GM23338 (cell line): ENCODE data around the gene RGS17. TPM values are rescaled to one million over a fixed set of nuclear protein-coding genes. Genes with fewer than 3 reads are reported as not detected.

Source experiments
- ATAC-seq: fragments of 200-7000 bp; cut with Tn5 transposase; 3 replicates; pipeline ENCODE4 v1.9.1; 2020
- DNase-seq: peaks from one replicate; pipeline ENCODE4 v3.0.0-alpha.2; 2015; ENCODE audit warnings: low spot score
- H2AFZ ChIP-seq: fragments of 200-600 bp; sonication (generic); 2 replicates; pipeline ENCODE4 v1.8.0; 2016; ENCODE audit warnings: antibody characterized with exemption, mild to moderate bottlenecking, moderate library complexity
- H3F3A ChIP-seq: fragments of 200-600 bp; sonication (generic); replicated peaks from 2 replicates; pipeline ENCODE4 v1.8.0; 2017; ENCODE audit warnings: antibody characterized with exemption, mixed run types, low read depth
- H3K27ac ChIP-seq: fragments of 200-600 bp; sonication (generic); 2 replicates; pipeline ENCODE4 v1.6.1; 2016; ENCODE audit warnings: low read depth
- H3K27me3 ChIP-seq: fragments of 200-600 bp; sonication (generic); 2 replicates; pipeline ENCODE4 v1.8.0; 2016; ENCODE audit warnings: mild to moderate bottlenecking, mixed run types, moderate library complexity; ENCODE audit not compliant: insufficient read depth
- H3K36me3 ChIP-seq: fragments of 200-600 bp; sonication (generic); 2 replicates; pipeline ENCODE4 v1.8.0; 2016; ENCODE audit warnings: mild to moderate bottlenecking; ENCODE audit not compliant: insufficient read depth
- H3K4me1 ChIP-seq: fragments of 200-600 bp; sonication (generic); 2 replicates; pipeline ENCODE4 v1.8.0; 2016; ENCODE audit warnings: mild to moderate bottlenecking, moderate library complexity; ENCODE audit not compliant: insufficient read depth
- H3K4me2 ChIP-seq: fragments of 200-600 bp; sonication (generic); 2 replicates; pipeline ENCODE4 v1.7.1; 2017; ENCODE audit warnings: mixed run types
- H3K4me3 ChIP-seq: fragments of 200-600 bp; sonication (generic); 2 replicates; pipeline ENCODE4 v1.6.1; 2016; ENCODE audit warnings: mixed run types
- H3K79me2 ChIP-seq: fragments of 200-600 bp; sonication (generic); replicated peaks from 2 replicates; pipeline ENCODE4 v1.8.0; 2017; ENCODE audit warnings: mild to moderate bottlenecking; ENCODE audit not compliant: insufficient read depth
- H3K9me2 ChIP-seq: fragments of 200-600 bp; sonication (generic); 2 replicates; pipeline ENCODE4 v1.8.0; 2017; ENCODE audit not compliant: insufficient read depth
- H4K20me1 ChIP-seq: fragments of 200-600 bp; sonication (generic); replicated peaks from 2 replicates; pipeline ENCODE4 v1.8.0; 2017; ENCODE audit warnings: mild to moderate bottlenecking; ENCODE audit not compliant: insufficient read depth
- H3K27ac Mint-ChIP-seq: 2 replicates; pipeline ENCODE4 v1.8.0; 2020; ENCODE audit warnings: inconsistent platforms, mild to moderate bottlenecking, moderate library complexity, mixed read lengths
- H3K27me3 Mint-ChIP-seq: 3 replicates; pipeline ENCODE4 v1.8.0; 2022; ENCODE audit warnings: low read depth, mild to moderate bottlenecking, moderate library complexity, mixed read lengths, inconsistent platforms; ENCODE audit not compliant: insufficient read depth, poor library complexity
- H3K36me3 Mint-ChIP-seq: 3 replicates; pipeline ENCODE4 v1.8.0; 2021; ENCODE audit warnings: low read depth, mild to moderate bottlenecking, inconsistent platforms, moderate library complexity, mixed read lengths
- H3K4me1 Mint-ChIP-seq: 3 replicates; pipeline ENCODE4 v1.8.0; 2020; ENCODE audit warnings: mild to moderate bottlenecking, inconsistent platforms, mixed read lengths
- H3K4me3 Mint-ChIP-seq: 3 replicates; pipeline ENCODE4 v1.8.0; 2021; ENCODE audit warnings: moderate library complexity, mild to moderate bottlenecking, inconsistent platforms, mixed read lengths
- H3K9me3 Mint-ChIP-seq: 3 replicates; pipeline ENCODE4 v1.8.0; 2020; ENCODE audit warnings: moderate library complexity, mild to moderate bottlenecking, inconsistent platforms, mixed read lengths
- CREB1 ChIP-seq: fragments of 250-450 bp; sonication (Bioruptor Pico); IDR thresholded peaks from 2 replicates; pipeline ENCODE4 v1.5.0; 2020; ENCODE audit warnings: low read depth, mild to moderate bottlenecking, moderate library complexity
- ETS1 ChIP-seq: IDR thresholded peaks from 2 replicates; pipeline ENCODE4 v1.6.1; 2016; ENCODE audit warnings: antibody characterized with exemption
- EZH2 ChIP-seq: fragments of 200-600 bp; sonication (generic); IDR thresholded peaks from one replicate; pipeline ENCODE4 v1.8.0; 2017; ENCODE audit warnings: antibody characterized with exemption, mild to moderate bottlenecking, low read depth; ENCODE audit not compliant: unreplicated experiment
- EZH2phosphoT487 ChIP-seq: fragments of 200-600 bp; sonication (generic); IDR thresholded peaks from one replicate; pipeline ENCODE4 v1.8.1; 2018; ENCODE audit warnings: antibody characterized with exemption; ENCODE audit not compliant: unreplicated experiment
- JUNB ChIP-seq: IDR thresholded peaks from one replicate; pipeline ENCODE4 v1.6.1; 2016; ENCODE audit warnings: antibody characterized with exemption; ENCODE audit not compliant: unreplicated experiment
- NANOG ChIP-seq: IDR thresholded peaks from 2 replicates; pipeline ENCODE4 v1.6.1; 2016; ENCODE audit warnings: antibody characterized with exemption, borderline replicate concordance
- POLR2AphosphoS5 ChIP-seq: IDR thresholded peaks from 2 replicates; pipeline ENCODE4 v1.6.1; 2016; ENCODE audit warnings: antibody characterized with exemption, low read depth
- REST ChIP-seq: IDR thresholded peaks from one replicate; pipeline ENCODE4 v1.6.1; 2018; ENCODE audit warnings: antibody characterized with exemption; ENCODE audit not compliant: unreplicated experiment
- STAT1 ChIP-seq: IDR thresholded peaks from one replicate; pipeline ENCODE4 v1.6.1; 2016; ENCODE audit warnings: antibody characterized with exemption; ENCODE audit not compliant: unreplicated experiment
- ZNF114 ChIP-seq: fragments of 250-450 bp; sonication (Bioruptor Pico); IDR thresholded peaks from 2 replicates; pipeline ENCODE4 v1.5.0; 2020; ENCODE audit warnings: mild to moderate bottlenecking, moderate library complexity
- ZNF331 ChIP-seq: fragments of 250-450 bp; sonication (Bioruptor Pico); IDR thresholded peaks from 2 replicates; pipeline ENCODE4 v1.5.0; 2020; ENCODE audit warnings: low read depth, mild to moderate bottlenecking, moderate library complexity
- ZNF462 ChIP-seq: fragments of 250-450 bp; sonication (Bioruptor Pico); IDR thresholded peaks from 2 replicates; pipeline ENCODE4 v1.5.0; 2020; ENCODE audit warnings: mild to moderate bottlenecking, moderate library complexity
- polyA plus RNA-seq: library from polyadenylated mRNA; unstranded; fragments of >200 nt; fragmentation: Nextera tagmentation; extraction: Ambion mirVana; gene quantifications from 2 replicates; pipeline ENCODE4 v1.2.1, GENCODE V29; 2016
- total RNA-seq: library from RNA; depleted of rRNA; stranded (reverse); fragments of >200 nt; shearing (Covaris generic); gene quantifications from 2 replicates; pipeline ENCODE4 v1.2.3, GENCODE V29; 2014
- TF ChIP-seq, protein P1 (sequence below), 2 experiments: fragments of 200-600 bp in 1 of 2; sonication (generic) in 1 of 2; conservative IDR thresholded peaks; 2 replicates each; pipeline versions ENCODE4 v1.5.1 to v1.6.1; 2016 to 2017; ENCODE audit warnings: antibody characterized with exemption in 2 of 2, low read depth in 2 of 2, mild to moderate bottlenecking in 2 of 2, moderate library complexity in 1 of 2

Gene RGS17
- total and polyA plus RNA-seq, 2 experiments from 2014 or later: 12.1 to 12.3 TPM

DNA sequence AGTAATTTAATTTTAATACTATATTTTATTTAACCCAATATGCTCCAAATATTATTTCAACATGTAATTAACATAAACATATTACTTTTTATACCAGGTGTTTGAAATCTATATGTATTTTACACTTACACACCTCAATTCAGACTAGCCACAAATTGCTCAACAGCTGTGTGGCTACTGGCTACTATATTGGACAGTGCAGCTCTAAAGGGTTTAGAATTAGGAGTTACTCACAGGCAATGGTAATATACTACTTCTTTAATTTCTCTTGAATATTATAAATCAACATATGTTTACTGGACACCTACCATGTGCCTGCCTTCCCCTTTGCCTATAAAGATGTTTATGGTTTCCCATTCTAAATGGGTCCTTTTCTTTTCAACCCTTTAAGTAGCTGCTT, 130.8 kb downstream of the RGS17 start:
- H3K79me2 ChIP-seq: peaks cover 75% of the 10 kb centered on the region
- H3K36me3 Mint-ChIP-seq: peaks cover 14% of the 10 kb centered on the region; the same call in 2 of the 3 replicates
- peaks cover 48% of the 10 kb centered on the region for H4K20me1 ChIP-seq
- H3K27ac ChIP-seq: no peak overlapping the region
- no peaks in the 10 kb centered on the region for H3K27me3 Mint-ChIP-seq
- H3K4me1 Mint-ChIP-seq: peaks cover 19% of the 10 kb centered on the region
- H3K4me3 Mint-ChIP-seq: peak overlapping the region; percentile 99
- H3K27ac Mint-ChIP-seq: no peak overlapping the region
- H3K4me1 ChIP-seq: peaks cover 10% of the 10 kb centered on the region
- peak overlapping the region; percentile 53 for H3K4me2 ChIP-seq
- H3K9me3 Mint-ChIP-seq: no peaks in the 10 kb centered on the region
- H3F3A ChIP-seq: no peaks in the 10 kb centered on the region
- ATAC-seq (no peak), DNase-seq (no peak)
- TF ChIP-seq ZNF331 (CRISPR knock-in tag) (no peak), ZNF114 (CRISPR knock-in tag) (no peak), REST (no peak), EZH2phosphoT487 (no peak), CREB1 (no peak), STAT1 (no peak), NANOG (no peak), ZNF462 (CRISPR knock-in tag) (no peak), EZH2 (no peak), JUNB (no peak), ETS1 (no peak), POLR2AphosphoS5 (no peak)
- TF ChIP-seq, protein P1, sequence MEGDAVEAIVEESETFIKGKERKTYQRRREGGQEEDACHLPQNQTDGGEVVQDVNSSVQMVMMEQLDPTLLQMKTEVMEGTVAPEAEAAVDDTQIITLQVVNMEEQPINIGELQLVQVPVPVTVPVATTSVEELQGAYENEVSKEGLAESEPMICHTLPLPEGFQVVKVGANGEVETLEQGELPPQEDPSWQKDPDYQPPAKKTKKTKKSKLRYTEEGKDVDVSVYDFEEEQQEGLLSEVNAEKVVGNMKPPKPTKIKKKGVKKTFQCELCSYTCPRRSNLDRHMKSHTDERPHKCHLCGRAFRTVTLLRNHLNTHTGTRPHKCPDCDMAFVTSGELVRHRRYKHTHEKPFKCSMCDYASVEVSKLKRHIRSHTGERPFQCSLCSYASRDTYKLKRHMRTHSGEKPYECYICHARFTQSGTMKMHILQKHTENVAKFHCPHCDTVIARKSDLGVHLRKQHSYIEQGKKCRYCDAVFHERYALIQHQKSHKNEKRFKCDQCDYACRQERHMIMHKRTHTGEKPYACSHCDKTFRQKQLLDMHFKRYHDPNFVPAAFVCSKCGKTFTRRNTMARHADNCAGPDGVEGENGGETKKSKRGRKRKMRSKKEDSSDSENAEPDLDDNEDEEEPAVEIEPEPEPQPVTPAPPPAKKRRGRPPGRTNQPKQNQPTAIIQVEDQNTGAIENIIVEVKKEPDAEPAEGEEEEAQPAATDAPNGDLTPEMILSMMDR (conservative IDR thresholded peaks at IDR 0.05; ENCODE audit: low read depth in 2 of 2): no peak
- no peaks in the 10 kb centered on the region for H3K27me3 ChIP-seq
- H2AFZ ChIP-seq: no peak overlapping the region
- peak overlapping the region; percentile 93; the same call in 1 of the 2 replicates for H3K4me3 ChIP-seq
- H3K9me2 ChIP-seq: no peaks in the 10 kb centered on the region
- peaks cover 2% of the 10 kb centered on the region; the same call in 1 of the 2 replicates for H3K36me3 ChIP-seq
